GM10266 (cell line): ENCODE results near the gene TRPM7.

Experiments used
- DNase-seq: peaks from one replicate; pipeline ENCODE4 v3.0.0; 2012; ENCODE audit errors: extremely low spot score
- TF ChIP-seq, protein P1 (sequence below): IDR thresholded peaks from 2 replicates; pipeline ENCODE4 v1.5.1; 2012; ENCODE audit warnings: mild to moderate bottlenecking, low read depth; ENCODE audit not compliant: control insufficient read depth, insufficient read depth; ENCODE audit errors: missing control alignments

TRPM7 gene, protein sequence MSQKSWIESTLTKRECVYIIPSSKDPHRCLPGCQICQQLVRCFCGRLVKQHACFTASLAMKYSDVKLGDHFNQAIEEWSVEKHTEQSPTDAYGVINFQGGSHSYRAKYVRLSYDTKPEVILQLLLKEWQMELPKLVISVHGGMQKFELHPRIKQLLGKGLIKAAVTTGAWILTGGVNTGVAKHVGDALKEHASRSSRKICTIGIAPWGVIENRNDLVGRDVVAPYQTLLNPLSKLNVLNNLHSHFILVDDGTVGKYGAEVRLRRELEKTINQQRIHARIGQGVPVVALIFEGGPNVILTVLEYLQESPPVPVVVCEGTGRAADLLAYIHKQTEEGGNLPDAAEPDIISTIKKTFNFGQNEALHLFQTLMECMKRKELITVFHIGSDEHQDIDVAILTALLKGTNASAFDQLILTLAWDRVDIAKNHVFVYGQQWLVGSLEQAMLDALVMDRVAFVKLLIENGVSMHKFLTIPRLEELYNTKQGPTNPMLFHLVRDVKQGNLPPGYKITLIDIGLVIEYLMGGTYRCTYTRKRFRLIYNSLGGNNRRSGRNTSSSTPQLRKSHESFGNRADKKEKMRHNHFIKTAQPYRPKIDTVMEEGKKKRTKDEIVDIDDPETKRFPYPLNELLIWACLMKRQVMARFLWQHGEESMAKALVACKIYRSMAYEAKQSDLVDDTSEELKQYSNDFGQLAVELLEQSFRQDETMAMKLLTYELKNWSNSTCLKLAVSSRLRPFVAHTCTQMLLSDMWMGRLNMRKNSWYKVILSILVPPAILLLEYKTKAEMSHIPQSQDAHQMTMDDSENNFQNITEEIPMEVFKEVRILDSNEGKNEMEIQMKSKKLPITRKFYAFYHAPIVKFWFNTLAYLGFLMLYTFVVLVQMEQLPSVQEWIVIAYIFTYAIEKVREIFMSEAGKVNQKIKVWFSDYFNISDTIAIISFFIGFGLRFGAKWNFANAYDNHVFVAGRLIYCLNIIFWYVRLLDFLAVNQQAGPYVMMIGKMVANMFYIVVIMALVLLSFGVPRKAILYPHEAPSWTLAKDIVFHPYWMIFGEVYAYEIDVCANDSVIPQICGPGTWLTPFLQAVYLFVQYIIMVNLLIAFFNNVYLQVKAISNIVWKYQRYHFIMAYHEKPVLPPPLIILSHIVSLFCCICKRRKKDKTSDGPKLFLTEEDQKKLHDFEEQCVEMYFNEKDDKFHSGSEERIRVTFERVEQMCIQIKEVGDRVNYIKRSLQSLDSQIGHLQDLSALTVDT (N-terminal part only)

GRCh38 chr15:50686469-50687301 lies at the start of gene TRPM7:
Gene TRPM7, minus strand, starts transcription at chr15:50686797. Its CDS starts 264 bp downstream, at chr15:50686533.
- TF ChIP-seq, protein P1, sequence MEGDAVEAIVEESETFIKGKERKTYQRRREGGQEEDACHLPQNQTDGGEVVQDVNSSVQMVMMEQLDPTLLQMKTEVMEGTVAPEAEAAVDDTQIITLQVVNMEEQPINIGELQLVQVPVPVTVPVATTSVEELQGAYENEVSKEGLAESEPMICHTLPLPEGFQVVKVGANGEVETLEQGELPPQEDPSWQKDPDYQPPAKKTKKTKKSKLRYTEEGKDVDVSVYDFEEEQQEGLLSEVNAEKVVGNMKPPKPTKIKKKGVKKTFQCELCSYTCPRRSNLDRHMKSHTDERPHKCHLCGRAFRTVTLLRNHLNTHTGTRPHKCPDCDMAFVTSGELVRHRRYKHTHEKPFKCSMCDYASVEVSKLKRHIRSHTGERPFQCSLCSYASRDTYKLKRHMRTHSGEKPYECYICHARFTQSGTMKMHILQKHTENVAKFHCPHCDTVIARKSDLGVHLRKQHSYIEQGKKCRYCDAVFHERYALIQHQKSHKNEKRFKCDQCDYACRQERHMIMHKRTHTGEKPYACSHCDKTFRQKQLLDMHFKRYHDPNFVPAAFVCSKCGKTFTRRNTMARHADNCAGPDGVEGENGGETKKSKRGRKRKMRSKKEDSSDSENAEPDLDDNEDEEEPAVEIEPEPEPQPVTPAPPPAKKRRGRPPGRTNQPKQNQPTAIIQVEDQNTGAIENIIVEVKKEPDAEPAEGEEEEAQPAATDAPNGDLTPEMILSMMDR = no peak
- peak; percentile 92 for DNase-seq

DNA sequence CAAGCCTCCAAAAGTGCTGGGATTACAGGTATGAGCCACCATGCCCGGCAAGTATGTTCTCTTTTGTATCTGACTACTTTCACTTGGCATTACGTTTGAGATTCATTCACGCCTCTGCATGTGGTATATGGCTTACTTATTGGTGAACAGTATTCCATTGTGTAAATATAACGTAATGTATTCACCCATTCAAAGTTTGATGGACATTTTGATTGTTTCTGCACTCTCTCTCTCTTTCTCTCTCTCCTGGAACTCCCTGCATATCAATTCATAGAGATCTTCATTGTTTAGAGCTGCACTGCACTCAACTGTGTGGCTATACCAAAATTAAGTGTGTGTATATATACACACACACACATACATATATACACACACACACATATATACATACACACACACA lies 48.6 kb upstream of the TRPM7 start:
- TF ChIP-seq, protein P1 = no peak
- DNase-seq = no peak

DNA sequence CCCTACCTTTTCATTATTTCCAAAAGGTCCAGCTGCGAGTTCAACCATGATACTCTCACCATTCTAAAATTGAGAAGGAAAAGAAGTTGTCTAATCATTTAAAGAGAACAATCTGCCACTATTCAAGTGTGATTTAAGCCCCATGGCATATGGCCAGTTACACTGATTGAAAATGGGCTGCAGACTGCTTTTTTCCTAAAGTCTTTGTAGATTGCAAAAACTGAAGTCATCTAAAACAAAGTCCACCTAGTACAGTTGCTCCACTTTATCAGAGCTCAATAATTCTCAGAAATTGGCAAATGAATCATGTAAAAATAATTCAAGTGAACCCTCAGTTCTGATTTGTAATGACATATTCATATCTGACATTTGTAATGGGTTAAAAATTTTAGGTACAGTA lies 39.7 kb upstream of the TRPM7 start:
- no peak for DNase-seq
- TF ChIP-seq, protein P1 = no peak

- no peak for DNase-seq
- TF ChIP-seq, protein P1 = no peak
Observed at GRCh38 chr15:50718700-50719125, 32.1 kb upstream of the TRPM7 start.

DNA sequence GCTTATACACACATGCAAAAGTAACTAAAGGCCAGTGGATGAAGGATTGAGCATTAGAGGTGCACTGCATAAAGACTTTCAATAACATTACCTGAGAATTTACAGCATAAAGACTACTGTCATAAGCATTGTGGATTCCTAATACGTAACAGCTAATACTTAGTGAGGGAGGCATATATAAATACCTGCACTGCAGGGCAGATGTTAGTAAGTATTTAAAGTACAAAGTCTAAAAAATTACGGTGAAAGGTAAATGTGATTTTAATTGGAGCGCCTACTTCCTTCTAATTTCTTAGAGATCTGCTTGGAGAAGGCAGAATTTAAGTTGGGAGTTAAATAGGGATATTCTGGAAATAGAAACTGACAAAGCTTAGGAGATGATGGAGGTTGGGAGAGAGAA lies 25.4 kb upstream of the TRPM7 start:
- DNase-seq = no peak
- TF ChIP-seq, protein P1 = no peak

- no peak for DNase-seq
- TF ChIP-seq, protein P1 = no peak
Observed at GRCh38 chr15:50710585-50710984, 24.0 kb upstream of the TRPM7 start.
